B cell (primary cell): ENCODE results near the gene GRIN3A. TPM values are rescaled to one million over a fixed set of nuclear protein-coding genes. Genes with fewer than 3 reads are reported as not detected.

Experiments used
- ATAC-seq: fragments of 200-7000 bp; cut with Tn5 transposase; one replicate; pipeline ENCODE4 v1.10.0; 2021; ENCODE audit warnings: low read depth, mild to moderate bottlenecking, moderate number of reproducible peaks, moderate library complexity
- CTCF ChIA-PET: fragments of 350-600 bp; sonication (Branson Sonifier 250); formaldehyde crosslinking; loops from one replicate; lab custom pipeline; 2021; ENCODE audit warnings: antibody characterized with exemption, inconsistent platforms; lab: Charles Lee
- POLR2A ChIA-PET: fragments of 350-600 bp; sonication (Branson Sonifier 250); formaldehyde crosslinking; loops from one replicate; lab custom pipeline; 2021; ENCODE audit warnings: antibody characterized with exemption; lab: Charles Lee
- DNase-seq: peaks from one replicate; pipeline ENCODE4 v3.0.0; 2013
- H2AFZ ChIP-seq: 2 replicates; pipeline ENCODE4 v1.6.1; 2012; ENCODE audit warnings: mild to moderate bottlenecking, low read depth, low read length; ENCODE audit not compliant: insufficient read depth, poor library complexity, severe bottlenecking
- H3K27ac ChIP-seq, 2 donors: 1 replicate in 1 of 2; 2 replicates in 1 of 2; pipeline ENCODE4 v1.5.1; 2012 to 2013; ENCODE audit warnings: low read length in 2 of 2, mild to moderate bottlenecking in 2 of 2, moderate library complexity in 1 of 2
- H3K27me3 ChIP-seq, 4 experiments: fragments of 200-600 bp in 1 of 4; sonication (generic) in 1 of 4; replicated peaks in 1 of 4; 1 replicate in 2 of 4; 2 replicates in 2 of 4; pipeline versions ENCODE4 v1.6.1 to v1.7.0; 2013 to 2016; ENCODE audit warnings: low read length in 3 of 4, mild to moderate bottlenecking in 2 of 4, mixed read lengths in 1 of 4, moderate library complexity in 1 of 4; ENCODE audit not compliant: insufficient read depth in 4 of 4, control insufficient read depth in 3 of 4; ENCODE audit errors: control extremely low read depth in 1 of 4
- H3K36me3 ChIP-seq, 2 experiments: replicated peaks in 1 of 2; 1 replicate in 1 of 2; 2 replicates in 1 of 2; pipeline versions ENCODE4 v1.6.1 to v1.7.1; 2013; ENCODE audit warnings: low read length in 1 of 2; ENCODE audit not compliant: insufficient read depth in 2 of 2, control insufficient read depth in 1 of 2; ENCODE audit errors: control extremely low read depth in 1 of 2, extremely low read depth in 1 of 2
- H3K4me1 ChIP-seq, 2 donors: fragments of 200-600 bp in 1 of 2; sonication (generic) in 1 of 2; 1 replicate in 1 of 2; 2 replicates in 1 of 2; pipeline versions ENCODE4 v1.5.1 to v1.6.1; 2013 to 2017; ENCODE audit warnings: low read length in 2 of 2; ENCODE audit not compliant: control insufficient read depth in 2 of 2, insufficient read depth in 2 of 2
- H3K4me2 ChIP-seq: replicated peaks from 2 replicates; pipeline ENCODE3; 2012; ENCODE audit warnings: mild to moderate bottlenecking, low read depth, low read length; ENCODE audit not compliant: poor library complexity, severe bottlenecking
- H3K4me3 ChIP-seq, 5 experiments: fragments of 200-600 bp in 1 of 5; sonication (generic) in 1 of 5; 1 replicate in 3 of 5; 2 replicates in 2 of 5; pipeline versions ENCODE4 v1.5.1 to v1.7.0; 2011 to 2016; ENCODE audit warnings: low read length in 4 of 5, mild to moderate bottlenecking in 4 of 5, low read depth in 2 of 5, control low read depth in 1 of 5, moderate library complexity in 1 of 5; ENCODE audit not compliant: insufficient read depth in 1 of 5; ENCODE audit errors: control extremely low read depth in 1 of 5, extremely low read depth in 1 of 5
- H3K79me2 ChIP-seq: fragments of 200-600 bp; sonication (generic); one replicate; pipeline ENCODE4 v1.6.0; 2016; ENCODE audit warnings: low read length; ENCODE audit not compliant: control insufficient read depth, insufficient read depth
- H3K9ac ChIP-seq: fragments of 200-600 bp; sonication (generic); 2 replicates; pipeline ENCODE4 v1.6.1; 2017; ENCODE audit warnings: mild to moderate bottlenecking, low read length, moderate library complexity
- H3K9me3 ChIP-seq, 3 donors: one replicate each; pipeline versions ENCODE4 v1.6.1 to v1.7.1; 2013; ENCODE audit warnings: low read length in 2 of 3; ENCODE audit not compliant: control insufficient read depth in 2 of 3, insufficient read depth in 1 of 3; ENCODE audit errors: control extremely low read depth in 1 of 3
- H4K20me1 ChIP-seq: 2 replicates; pipeline ENCODE4 v1.6.0; 2012; ENCODE audit warnings: mild to moderate bottlenecking, low read length; ENCODE audit not compliant: insufficient read depth, control insufficient read depth, poor library complexity, severe bottlenecking
- H3K27ac Mint-ChIP-seq: one replicate; pipeline ENCODE4 v1.8.0; 2021; ENCODE audit warnings: mixed read lengths
- H3K27me3 Mint-ChIP-seq: one replicate; pipeline ENCODE4 v1.8.0; 2021; ENCODE audit warnings: mixed read lengths
- H3K4me1 Mint-ChIP-seq: one replicate; pipeline ENCODE4 v1.8.0; 2021; ENCODE audit warnings: mixed read lengths
- H3K4me3 Mint-ChIP-seq: one replicate; pipeline ENCODE4 v1.8.0; 2021; ENCODE audit warnings: mixed read lengths
- H3K9me3 Mint-ChIP-seq: one replicate; pipeline ENCODE4 v1.8.0; 2022; ENCODE audit warnings: mixed read lengths; ENCODE audit not compliant: insufficient read depth
- CTCF ChIP-seq: fragments of 200-600 bp; IDR thresholded peaks from one replicate; pipeline ENCODE4 v1.8.0; 2022; ENCODE audit warnings: antibody characterized with exemption, mild to moderate bottlenecking
- EZH2 ChIP-seq: IDR thresholded peaks from 2 replicates; pipeline ENCODE4 v1.6.1; 2012; ENCODE audit warnings: borderline replicate concordance, low read depth, mild to moderate bottlenecking, moderate library complexity, low read length; ENCODE audit not compliant: insufficient read depth, poor library complexity, severe bottlenecking
- WGBS: methylation state at CpG from one replicate; pipeline ENCODE4 v1.1.5; 2013; ENCODE audit warnings: missing lambda C conversion rate; ENCODE audit not compliant: insufficient coverage; 5-methylcytosine and 5-hydroxymethylcytosine counted together
- intact Hi-C: fragments of 100-400 bp; cut with micrococcal nuclease; formaldehyde crosslinking; loops from one replicate; pipeline ENCODE4 v1.10.0; 2022
- polyA plus RNA-seq: library from polyadenylated mRNA; depleted of rRNA; stranded (reverse); fragments of >200 nt; gene quantifications from 2 replicates; pipeline ENCODE4 v1.2.3, GENCODE V29; 2012
- total RNA-seq, 2 donors: library from RNA; stranded (reverse); fragments of 120-200 nt in 1 of 2; gene quantifications; 1 replicate in 1 of 2; 2 replicates in 1 of 2; pipeline versions ENCODE4 v1.2.3 to v1.2.4, GENCODE V29; 2013 to 2022

The GRIN3A gene
- total and polyA plus RNA-seq, 2 donors (not counting 1 experiment from before 2014, with no cell fraction given) = not detected

GRCh38 chr9:101639785-101640665 lies 98.4 kb downstream of the GRIN3A start:
- Mint-ChIP-seq H3K9me3 (peaks cover 5% of the 10 kb centered on the region), H3K27me3 (peaks cover 2% of the 10 kb centered on the region), H3K4me3 (no peak overlapping the region), H3K4me1 (no peaks in the 10 kb centered on the region), H3K27ac (no peak overlapping the region)
- no peak for TF ChIP-seq CTCF
- no peak for TF ChIP-seq EZH2
- no CpG with 5 or more reads among the region's 2 CpGs for WGBS
- no peak overlapping the region for H3K27ac ChIP-seq
- no peak for ATAC-seq
- no peak overlapping the region for H3K4me2 ChIP-seq
- intact Hi-C loops = no loop called here
- no peaks in the 10 kb centered on the region for H3K79me2 ChIP-seq
- H3K36me3 ChIP-seq = no peaks in the 10 kb centered on the region
- ChIA-PET POLR2A (no interaction called here), CTCF (no interaction called here)
- H3K9ac ChIP-seq = no peak overlapping the region
- H3K4me1 ChIP-seq = no peaks in the 10 kb centered on the region
- H3K9me3 ChIP-seq = peaks cover 0 to 3% (median 0%) of the 10 kb centered on the region in 3 donors
- H4K20me1 ChIP-seq = no peaks in the 10 kb centered on the region
- no peaks in the 10 kb centered on the region for H3K27me3 ChIP-seq
- H2AFZ ChIP-seq = no peak overlapping the region
- H3K4me3 ChIP-seq = no peak overlapping the region
- no peak for DNase-seq

- Histone ChIP-seq H3K9me3 (peaks cover 0 to 3% (median 0%) of the 10 kb centered on the region in 3 donors), H3K4me3 (no peak overlapping the region), H3K27ac (no peak overlapping the region), H4K20me1 (no peaks in the 10 kb centered on the region), H3K9ac (no peak overlapping the region), H3K36me3 (no peaks in the 10 kb centered on the region), H3K4me1 (no peaks in the 10 kb centered on the region), H3K79me2 (no peaks in the 10 kb centered on the region), H3K4me2 (no peak overlapping the region), H2AFZ (no peak overlapping the region), H3K27me3 (no peaks in the 10 kb centered on the region)
- H3K9me3 Mint-ChIP-seq = peaks cover 5% of the 10 kb centered on the region
- H3K27ac Mint-ChIP-seq = no peak overlapping the region
- no peak for DNase-seq
- CTCF ChIA-PET = no interaction called here
- intact Hi-C loops = no loop called here
- no CpG with 5 or more reads among the region's 1 CpG for WGBS
- POLR2A ChIA-PET = no interaction called here
- H3K4me3 Mint-ChIP-seq = no peak overlapping the region
- no peak for ATAC-seq
- TF ChIP-seq CTCF (no peak), EZH2 (no peak)
- peaks cover 2% of the 10 kb centered on the region for H3K27me3 Mint-ChIP-seq
- no peaks in the 10 kb centered on the region for H3K4me1 Mint-ChIP-seq
These were observed 99.1 kb downstream of the GRIN3A start for GRCh38 chr9:101639311-101639710.
